ENCODE measurements around the gene CHCHD5.

GRCh38 chr2:112627060-112628040, 42.9 kb downstream of the CHCHD5 start:
- TF ChIP-seq CTCF (IDR thresholded peaks at IDR 0.05) (no peak), POLR2A (IDR thresholded peaks at IDR 0.05) (no peak)
